Measurements from ENCODE around the gene CMBL. TPM values are rescaled to one million over a fixed set of nuclear protein-coding genes. Genes with fewer than 3 reads are reported as not detected.

CMBL gene

GRCh38 chr5:10229306-10230048 lies 78.2 kb downstream of the CMBL start:
- Histone ChIP-seq H3K18ac (ENCODE audit: low read length) (no peak overlapping the region), H4K5ac (ENCODE audit: low read length) (no peak overlapping the region), H3K4me2 (ENCODE audit: low read length) (no peak overlapping the region), H3K4me1 (ENCODE audit: control insufficient read depth, low read depth, low read length) (no peaks in the 10 kb centered on the region), H2BK5ac (ENCODE audit: low read length) (no peak overlapping the region), H3K27ac (ENCODE audit: low read depth, low read length) (no peak overlapping the region), H3K79me1 (ENCODE audit: low read length) (no peaks in the 10 kb centered on the region), H3K56ac (ENCODE audit: low read length) (no peak overlapping the region), H3K27me3 (ENCODE audit: insufficient read depth, low read length, poor library complexity) (no peaks in the 10 kb centered on the region), H2BK15ac (replicated peaks; ENCODE audit: low read depth) (no peak overlapping the region), H3K4ac (ENCODE audit: low read depth, low read length) (no peak overlapping the region), H3K36me3 (ENCODE audit: control insufficient read depth, insufficient read depth, low read length) (no peaks in the 10 kb centered on the region), H3K4me3 (ENCODE audit: low read length) (no peak overlapping the region), H2AK5ac (ENCODE audit: low read length) (no peak overlapping the region), H3K9ac (ENCODE audit: low read length) (no peak overlapping the region), H3K23ac (ENCODE audit: low read length) (no peak overlapping the region), H3K79me2 (ENCODE audit: control insufficient read depth, insufficient read depth, low read length) (no peaks in the 10 kb centered on the region), H4K8ac (ENCODE audit: low read depth, low read length) (no peak overlapping the region), H2BK120ac (ENCODE audit: low read depth, low read length) (no peak overlapping the region)
- no peak for DNase-seq
- WGBS (ENCODE audit: extremely low coverage, insufficient coverage, low lambda C conversion rate) = no CpG with 5 or more reads among the region's 11 CpGs

GRCh38 chr5:10228288-10228687 lies 79.4 kb downstream of the CMBL start:
- Histone ChIP-seq H4K8ac (ENCODE audit: low read depth, low read length) (no peak overlapping the region), H3K23ac (ENCODE audit: low read length) (no peak overlapping the region), H2BK120ac (ENCODE audit: low read depth, low read length) (no peak overlapping the region), H3K27ac (ENCODE audit: low read depth, low read length) (no peak overlapping the region), H2BK15ac (replicated peaks; ENCODE audit: low read depth) (no peak overlapping the region), H3K36me3 (ENCODE audit: control insufficient read depth, insufficient read depth, low read length) (no peaks in the 10 kb centered on the region), H3K79me1 (ENCODE audit: low read length) (no peaks in the 10 kb centered on the region), H3K9ac (ENCODE audit: low read length) (no peak overlapping the region), H3K4me3 (ENCODE audit: low read length) (no peak overlapping the region), H3K4me2 (ENCODE audit: low read length) (no peak overlapping the region), H2AK5ac (ENCODE audit: low read length) (no peak overlapping the region), H3K4ac (ENCODE audit: low read depth, low read length) (no peak overlapping the region), H3K18ac (ENCODE audit: low read length) (no peak overlapping the region), H2BK5ac (ENCODE audit: low read length) (no peak overlapping the region), H3K27me3 (ENCODE audit: insufficient read depth, low read length, poor library complexity) (no peaks in the 10 kb centered on the region), H3K79me2 (ENCODE audit: control insufficient read depth, insufficient read depth, low read length) (no peaks in the 10 kb centered on the region), H4K5ac (ENCODE audit: low read length) (no peak overlapping the region), H3K56ac (ENCODE audit: low read length) (no peak overlapping the region), H3K4me1 (ENCODE audit: control insufficient read depth, low read depth, low read length) (no peaks in the 10 kb centered on the region)
- DNase-seq = no peak
- WGBS (ENCODE audit: extremely low coverage, insufficient coverage, low lambda C conversion rate) = no CpG with 5 or more reads among the region's 1 CpG

Small RNA genes within 50 kb of the gene (small RNA-seq; reads per million reads assigned to genes)
- not detected for gene RF00019 (ENCODE audit: insufficient read depth)
